Astrocyte (in vitro differentiated cells and primary cell): ENCODE measurements around the gene HS3ST6.

Experiments used
- EZH2 ChIP-seq: IDR thresholded peaks from 2 replicates; pipeline ENCODE4 v1.6.1; 2012; ENCODE audit warnings: mild to moderate bottlenecking, low read length, inconsistent platforms; ENCODE audit not compliant: insufficient read depth
- TF ChIP-seq, protein P1 (sequence below): IDR thresholded peaks from 2 replicates; pipeline ENCODE4 v1.5.1; 2011; ENCODE audit warnings: low read depth, mild to moderate bottlenecking, inconsistent platforms, low read length, moderate library complexity; ENCODE audit not compliant: insufficient read depth

DNA sequence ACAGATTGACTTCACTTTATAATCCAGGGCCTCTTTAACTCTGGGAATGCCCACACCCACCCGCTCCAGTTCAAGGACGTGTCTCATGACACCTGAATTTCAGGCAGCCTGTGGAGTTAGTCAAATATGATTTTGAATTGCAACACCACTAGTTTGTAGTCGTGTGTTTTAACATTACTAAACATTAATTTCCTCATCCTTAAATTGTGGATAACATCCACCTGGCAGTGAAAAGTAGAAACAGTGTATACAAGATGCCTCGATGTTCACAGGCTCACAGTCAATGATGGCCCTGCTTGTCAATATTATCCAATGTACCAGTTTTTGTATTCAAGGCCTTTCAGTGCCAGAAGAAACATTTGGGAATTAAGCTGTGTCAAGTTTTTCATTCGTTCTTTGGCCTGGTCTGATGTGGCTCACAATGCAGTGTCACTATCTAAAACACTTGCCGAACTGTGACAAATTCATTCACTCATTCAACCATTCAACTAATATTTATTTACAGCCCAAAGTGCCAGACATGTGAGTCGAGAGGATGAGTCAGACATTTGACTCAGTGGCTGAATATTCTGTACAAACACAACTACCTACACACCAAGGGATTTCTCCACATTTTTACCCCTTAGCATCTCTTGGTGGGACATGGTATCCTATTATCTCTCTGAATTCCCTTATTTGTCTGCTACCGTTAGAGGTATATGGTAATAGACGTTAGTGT, 47.7 kb downstream of the HS3ST6 start:
- TF ChIP-seq EZH2 = no peak
- TF ChIP-seq, protein P1, sequence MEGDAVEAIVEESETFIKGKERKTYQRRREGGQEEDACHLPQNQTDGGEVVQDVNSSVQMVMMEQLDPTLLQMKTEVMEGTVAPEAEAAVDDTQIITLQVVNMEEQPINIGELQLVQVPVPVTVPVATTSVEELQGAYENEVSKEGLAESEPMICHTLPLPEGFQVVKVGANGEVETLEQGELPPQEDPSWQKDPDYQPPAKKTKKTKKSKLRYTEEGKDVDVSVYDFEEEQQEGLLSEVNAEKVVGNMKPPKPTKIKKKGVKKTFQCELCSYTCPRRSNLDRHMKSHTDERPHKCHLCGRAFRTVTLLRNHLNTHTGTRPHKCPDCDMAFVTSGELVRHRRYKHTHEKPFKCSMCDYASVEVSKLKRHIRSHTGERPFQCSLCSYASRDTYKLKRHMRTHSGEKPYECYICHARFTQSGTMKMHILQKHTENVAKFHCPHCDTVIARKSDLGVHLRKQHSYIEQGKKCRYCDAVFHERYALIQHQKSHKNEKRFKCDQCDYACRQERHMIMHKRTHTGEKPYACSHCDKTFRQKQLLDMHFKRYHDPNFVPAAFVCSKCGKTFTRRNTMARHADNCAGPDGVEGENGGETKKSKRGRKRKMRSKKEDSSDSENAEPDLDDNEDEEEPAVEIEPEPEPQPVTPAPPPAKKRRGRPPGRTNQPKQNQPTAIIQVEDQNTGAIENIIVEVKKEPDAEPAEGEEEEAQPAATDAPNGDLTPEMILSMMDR = no peak
